Osteocyte (in vitro differentiated cells): ENCODE data around the gene SOD3. TPM values are rescaled to one million over a fixed set of nuclear protein-coding genes. Genes with fewer than 3 reads are reported as not detected.

Experiments
- DNase-seq: peaks from one replicate; pipeline ENCODE4 v3.0.0; 2021; ENCODE audit warnings: mixed read lengths; ENCODE audit not compliant: unreplicated experiment; ENCODE audit errors: extremely low spot score
- H3K27ac Mint-ChIP-seq: one replicate; pipeline ENCODE4 v1.8.0; 2021; ENCODE audit warnings: mild to moderate bottlenecking, mixed read lengths; ENCODE audit not compliant: unreplicated experiment
- H3K27me3 Mint-ChIP-seq: one replicate; pipeline ENCODE4 v1.8.0; 2021; ENCODE audit warnings: mixed read lengths; ENCODE audit not compliant: unreplicated experiment
- H3K36me3 Mint-ChIP-seq: one replicate; pipeline ENCODE4 v1.8.0; 2021; ENCODE audit warnings: mixed read lengths; ENCODE audit not compliant: unreplicated experiment
- H3K4me1 Mint-ChIP-seq: one replicate; pipeline ENCODE4 v1.8.0; 2021; ENCODE audit warnings: mixed read lengths; ENCODE audit not compliant: unreplicated experiment
- H3K4me3 Mint-ChIP-seq: one replicate; pipeline ENCODE4 v1.8.0; 2021; ENCODE audit warnings: mild to moderate bottlenecking, moderate library complexity, mixed read lengths; ENCODE audit not compliant: unreplicated experiment
- H3K9me3 Mint-ChIP-seq: one replicate; pipeline ENCODE4 v1.8.0; 2021; ENCODE audit warnings: mixed read lengths; ENCODE audit not compliant: unreplicated experiment
- total RNA-seq: library from RNA; stranded (reverse); gene quantifications from 2 replicates; pipeline ENCODE4 v1.2.1, GENCODE V29; 2021
- TF ChIP-seq, protein P1 (sequence below): fragments of 200-600 bp; sonication (generic); IDR thresholded peaks from 2 replicates; pipeline ENCODE4 v1.5.0; 2021; ENCODE audit warnings: antibody characterized with exemption, mild to moderate bottlenecking, moderate library complexity

Gene SOD3
- total RNA-seq, 1 donor from 2014 or later = 3.4 TPM

DNA sequence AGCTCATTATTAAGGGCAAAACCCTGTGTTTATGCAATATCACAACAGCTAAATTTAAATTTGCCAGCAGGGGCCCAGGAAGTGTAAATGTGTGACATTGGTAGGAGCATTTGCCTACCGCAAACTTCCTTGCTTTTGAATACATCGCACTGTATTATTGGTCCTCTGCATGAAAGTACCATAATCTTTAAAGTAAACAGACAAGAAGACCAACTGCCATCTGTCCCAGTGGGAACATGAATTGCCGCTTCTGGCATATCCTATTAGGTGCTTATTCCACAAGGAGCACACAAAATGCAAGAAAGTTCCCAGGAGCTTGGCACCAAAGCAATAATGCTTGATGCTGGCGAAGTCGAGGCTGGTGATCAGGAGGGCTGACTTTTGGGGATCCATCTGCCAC lies 51.3 kb downstream of the SOD3 start:
- Mint-ChIP-seq H3K27me3 (no peaks in the 10 kb centered on the region), H3K4me1 (peaks cover 19% of the 10 kb centered on the region), H3K9me3 (no peaks in the 10 kb centered on the region), H3K4me3 (no peak overlapping the region), H3K27ac (no peak overlapping the region), H3K36me3 (peaks cover 5% of the 10 kb centered on the region)
- no peak for DNase-seq
- TF ChIP-seq, protein P1, sequence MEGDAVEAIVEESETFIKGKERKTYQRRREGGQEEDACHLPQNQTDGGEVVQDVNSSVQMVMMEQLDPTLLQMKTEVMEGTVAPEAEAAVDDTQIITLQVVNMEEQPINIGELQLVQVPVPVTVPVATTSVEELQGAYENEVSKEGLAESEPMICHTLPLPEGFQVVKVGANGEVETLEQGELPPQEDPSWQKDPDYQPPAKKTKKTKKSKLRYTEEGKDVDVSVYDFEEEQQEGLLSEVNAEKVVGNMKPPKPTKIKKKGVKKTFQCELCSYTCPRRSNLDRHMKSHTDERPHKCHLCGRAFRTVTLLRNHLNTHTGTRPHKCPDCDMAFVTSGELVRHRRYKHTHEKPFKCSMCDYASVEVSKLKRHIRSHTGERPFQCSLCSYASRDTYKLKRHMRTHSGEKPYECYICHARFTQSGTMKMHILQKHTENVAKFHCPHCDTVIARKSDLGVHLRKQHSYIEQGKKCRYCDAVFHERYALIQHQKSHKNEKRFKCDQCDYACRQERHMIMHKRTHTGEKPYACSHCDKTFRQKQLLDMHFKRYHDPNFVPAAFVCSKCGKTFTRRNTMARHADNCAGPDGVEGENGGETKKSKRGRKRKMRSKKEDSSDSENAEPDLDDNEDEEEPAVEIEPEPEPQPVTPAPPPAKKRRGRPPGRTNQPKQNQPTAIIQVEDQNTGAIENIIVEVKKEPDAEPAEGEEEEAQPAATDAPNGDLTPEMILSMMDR = no peak

- TF ChIP-seq, protein P1 = no peak
- H3K9me3 Mint-ChIP-seq = no peaks in the 10 kb centered on the region
- no peaks in the 10 kb centered on the region for H3K27me3 Mint-ChIP-seq
- H3K36me3 Mint-ChIP-seq = peaks cover 10% of the 10 kb centered on the region
- no peak overlapping the region for H3K27ac Mint-ChIP-seq
- no peak for DNase-seq
- peaks cover 33% of the 10 kb centered on the region for H3K4me1 Mint-ChIP-seq
- no peak overlapping the region for H3K4me3 Mint-ChIP-seq
Observed at GRCh38 chr4:24849351-24849750, 54.0 kb downstream of the SOD3 start.

- Mint-ChIP-seq H3K27me3 (no peaks in the 10 kb centered on the region), H3K27ac (no peak overlapping the region), H3K4me1 (peaks cover 33% of the 10 kb centered on the region), H3K4me3 (no peak overlapping the region), H3K36me3 (peaks cover 10% of the 10 kb centered on the region), H3K9me3 (no peaks in the 10 kb centered on the region)
- DNase-seq = no peak
- TF ChIP-seq, protein P1 = no peak
Observed at GRCh38 chr4:24849756-24850155, 54.4 kb downstream of the SOD3 start.

Other genes starting within 250 kb of the SOD3 start
- 101 and 102 TPM in 2 replicates for gene DHX15, start 211.0 kb upstream of the SOD3 start, total RNA-seq
- gene CCDC149, start 117.5 kb downstream of the SOD3 start, total RNA-seq = 17.2 and 20.6 TPM in 2 replicates
- 0.08 TPM in 1 of 2 replicates, not detected in the other for gene LGI2, start 235.4 kb downstream of the SOD3 start, total RNA-seq